HEK293T (cell line): ENCODE data around the gene KIF26B.
A peak's percentile ranks its signal among the peaks of the same experiment; 100 is the strongest.

Source experiments
- CTCF ChIA-PET: fragments of 350-600 bp; formaldehyde crosslinking; extraction: SDS; loops from one replicate; lab custom pipeline; 2021; ENCODE audit warnings: antibody characterized with exemption, inconsistent platforms; lab: Yijun Ruan, JAX
- POLR2A ChIA-PET: fragments of 350-600 bp; formaldehyde crosslinking; extraction: SDS; loops from one replicate; lab custom pipeline; 2020; ENCODE audit warnings: antibody characterized with exemption, inconsistent platforms; lab: Yijun Ruan, JAX
- DNase-seq: peaks from one replicate; pipeline ENCODE4 v3.0.0; 2012; ENCODE audit warnings: mixed read lengths; ENCODE audit errors: extremely low spot score
- ARNT ChIP-seq: fragments of 450-650 bp; IDR thresholded peaks from 2 replicates; pipeline ENCODE4 v1.6.1; 2017; ENCODE audit warnings: mild to moderate bottlenecking
- BHLHE40 ChIP-seq: fragments of 450-650 bp; IDR thresholded peaks from 2 replicates; pipeline ENCODE4 v1.6.1; 2016; ENCODE audit warnings: mild to moderate bottlenecking, moderate library complexity, borderline replicate concordance
- CTBP1 ChIP-seq: fragments of 450-650 bp; IDR thresholded peaks from 2 replicates; pipeline ENCODE4 v1.6.1; 2016; ENCODE audit warnings: borderline replicate concordance
- ELF4 ChIP-seq: fragments of 450-650 bp; IDR thresholded peaks from 2 replicates; pipeline ENCODE4 v1.6.1; 2017; ENCODE audit warnings: antibody characterized with exemption
- FOXA1 ChIP-seq: fragments of 450-650 bp; IDR thresholded peaks from 2 replicates; pipeline ENCODE4 v1.6.1; 2016; ENCODE audit warnings: mild to moderate bottlenecking
- FOXK2 ChIP-seq: fragments of 450-650 bp; IDR thresholded peaks from 2 replicates; pipeline ENCODE4 v1.6.1; 2016; ENCODE audit warnings: mild to moderate bottlenecking
- FOXM1 ChIP-seq: fragments of 450-650 bp; IDR thresholded peaks from 2 replicates; pipeline ENCODE4 v1.6.1; 2017; ENCODE audit warnings: mild to moderate bottlenecking, borderline replicate concordance
- HDGF ChIP-seq: fragments of 450-650 bp; IDR thresholded peaks from 2 replicates; pipeline ENCODE4 v1.6.1; 2017; ENCODE audit warnings: antibody characterized with exemption, borderline replicate concordance
- L3MBTL2 ChIP-seq: fragments of 450-650 bp; conservative IDR thresholded peaks from 2 replicates; pipeline ENCODE4 v1.6.1; 2016; ENCODE audit warnings: mild to moderate bottlenecking
- LEF1 ChIP-seq: fragments of 450-650 bp; IDR thresholded peaks from 2 replicates; pipeline ENCODE4 v1.6.1; 2017; ENCODE audit warnings: mild to moderate bottlenecking, borderline replicate concordance
- NFRKB ChIP-seq: fragments of 450-650 bp; IDR thresholded peaks from 2 replicates; pipeline ENCODE4 v1.6.1; 2016; ENCODE audit warnings: mild to moderate bottlenecking, moderate library complexity
- PKNOX1 ChIP-seq: fragments of 450-650 bp; IDR thresholded peaks from 2 replicates; pipeline ENCODE4 v1.6.1; 2016
- SP1 ChIP-seq: fragments of 450-650 bp; IDR thresholded peaks from 2 replicates; pipeline ENCODE4 v1.6.1; 2017
- SUZ12 ChIP-seq: fragments of 450-650 bp; IDR thresholded peaks from 2 replicates; pipeline ENCODE4 v1.6.1; 2016; ENCODE audit warnings: mild to moderate bottlenecking
- TARDBP ChIP-seq: fragments of 450-650 bp; IDR thresholded peaks from 2 replicates; pipeline ENCODE4 v1.6.1; 2016
- ZNF384 ChIP-seq: fragments of 450-650 bp; IDR thresholded peaks from 2 replicates; pipeline ENCODE4 v1.6.1; 2016

Gene KIF26B

GRCh38 chr1:245229051-245229450, 74.3 kb downstream of the KIF26B start:
- POLR2A ChIA-PET: no interaction called here
- CTCF ChIA-PET: no interaction called here
- DNase-seq: no peak
- TF ChIP-seq ARNT: no peak
- no peak for TF ChIP-seq NFRKB

- CTCF ChIA-PET: no interaction called here
- POLR2A ChIA-PET: no interaction called here
- TF ChIP-seq BHLHE40 (no peak), ARNT (no peak), L3MBTL2 (no peak), NFRKB (no peak), FOXA1 (no peak), ZNF384 (no peak), ELF4 (no peak), SUZ12 (no peak), HDGF (no peak), LEF1 (no peak), SP1 (no peak), CTBP1 (no peak), TARDBP (no peak), FOXK2 (no peak)
- DNase-seq: no peak
Measured at GRCh38 chr1:245232931-245233330, 78.1 kb downstream of the KIF26B start.

GRCh38 chr1:245234217-245235081, 79.7 kb downstream of the KIF26B start:
- ChIA-PET POLR2A (no interaction called here), CTCF (interaction anchor here (0.7 kb wide), 1 partner anchor 615 kb away, joined by 3 read pairs; no protein-coding TSS in a partner anchor)
- TF ChIP-seq TARDBP (no peak), FOXK2 (no peak), LEF1 (no peak), ELF4 (no peak), CTBP1 (no peak)
- DNase-seq: peak; percentile 30

- TF ChIP-seq CTBP1: no peak
- ChIA-PET POLR2A (no interaction called here), CTCF (interaction anchor here (0.7 kb wide), 1 partner anchor 614 kb away, joined by 3 read pairs; no protein-coding TSS in a partner anchor)
- no peak for DNase-seq
Measured at GRCh38 chr1:245235156-245235555, 80.4 kb downstream of the KIF26B start.

- POLR2A ChIA-PET: no interaction called here
- TF ChIP-seq ELF4 (no peak), PKNOX1 (no peak), BHLHE40 (no peak), LEF1 (no peak), ZNF384 (no peak), FOXM1 (no peak), FOXA1 (no peak), SUZ12 (no peak), CTBP1 (no peak), HDGF (no peak), NFRKB (no peak), L3MBTL2 (no peak), ARNT (no peak)
- CTCF ChIA-PET: no interaction called here
- DNase-seq: no peak
Measured at GRCh38 chr1:245240648-245241165, 85.9 kb downstream of the KIF26B start.

- ChIA-PET POLR2A (no interaction called here), CTCF (no interaction called here)
- no peak for DNase-seq
- TF ChIP-seq SUZ12: no peak
- TF ChIP-seq FOXK2: no peak
Measured at GRCh38 chr1:245241526-245242130, 86.8 kb downstream of the KIF26B start.

- POLR2A ChIA-PET: no interaction called here
- TF ChIP-seq SP1: no peak
- TF ChIP-seq NFRKB: no peak
- no peak for TF ChIP-seq BHLHE40
- no peak for TF ChIP-seq FOXM1
- no peak for TF ChIP-seq FOXA1
- TF ChIP-seq SUZ12: no peak
- TF ChIP-seq ELF4: no peak
- TF ChIP-seq LEF1: no peak
- TF ChIP-seq CTBP1: no peak
- DNase-seq: no peak
- CTCF ChIA-PET: no interaction called here
Measured at GRCh38 chr1:245242989-245243388, 88.2 kb downstream of the KIF26B start.

- CTCF ChIA-PET: no interaction called here
Measured at GRCh38 chr1:245245021-245245667, 90.4 kb downstream of the KIF26B start.

More at GRCh38 chr1:245245021-245245667, 90.4 kb downstream of the KIF26B start:
- DNase-seq: no peak
- POLR2A ChIA-PET: no interaction called here
- TF ChIP-seq FOXA1 (no peak), L3MBTL2 (no peak), TARDBP (no peak), FOXK2 (no peak), ZNF384 (no peak), BHLHE40 (no peak), ARNT (no peak), HDGF (no peak), LEF1 (no peak), SP1 (no peak), NFRKB (no peak), ELF4 (no peak), SUZ12 (no peak), CTBP1 (no peak)
